ENCODE data around the gene ARL5A.
"Not testable (repeated sequence)": the region's sequence is repeated elsewhere in the genome, so short reads cannot be mapped to it uniquely, and the experiment has no call there.

The ARL5A gene, protein sequence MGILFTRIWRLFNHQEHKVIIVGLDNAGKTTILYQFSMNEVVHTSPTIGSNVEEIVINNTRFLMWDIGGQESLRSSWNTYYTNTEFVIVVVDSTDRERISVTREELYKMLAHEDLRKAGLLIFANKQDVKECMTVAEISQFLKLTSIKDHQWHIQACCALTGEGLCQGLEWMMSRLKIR

DNA sequence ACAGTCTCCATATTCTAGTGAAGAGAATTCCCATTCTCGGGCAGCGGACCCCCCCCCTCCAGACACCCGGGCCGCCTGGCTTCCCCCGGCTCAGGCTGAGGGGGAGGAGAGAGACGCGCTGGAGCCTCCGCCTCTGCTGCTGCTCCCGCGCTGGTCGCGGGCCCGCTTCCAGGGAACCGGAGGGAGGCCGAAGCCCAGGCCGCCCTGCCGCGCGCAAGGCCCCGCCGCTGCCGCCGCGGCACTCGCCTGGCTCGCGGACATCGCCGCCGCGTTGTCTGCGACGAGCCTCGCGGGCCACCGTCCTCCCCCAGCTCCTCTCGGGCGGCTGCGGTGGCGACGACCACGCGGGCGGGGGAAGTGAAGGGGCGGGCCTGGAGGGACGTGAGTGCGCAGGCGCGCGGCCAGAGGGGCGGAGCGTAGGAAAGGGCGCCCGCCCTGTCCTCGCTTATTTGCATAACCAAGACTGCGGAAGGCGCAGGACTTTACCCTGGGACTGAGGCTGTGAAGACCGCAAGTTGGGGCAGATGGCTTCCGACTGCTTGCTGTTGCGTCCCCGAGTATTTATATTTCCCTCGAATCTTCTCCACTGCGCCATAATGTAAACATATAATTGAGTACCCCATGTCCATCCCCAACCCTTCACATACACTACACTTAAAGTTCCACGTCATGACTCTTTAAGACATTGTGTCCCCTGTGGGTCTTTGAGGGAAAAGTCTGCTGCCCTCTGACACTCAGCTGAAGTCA lies at the start of gene ARL5A:
Gene ARL5A (minus strand): TSS at position 279 of the 747 bp plus-strand sequence. CDS start 245 bp downstream, at position 34.
- DNase-seq (ENCODE audit: low read depth in 2 of 2): peak; percentile 88 to 90

DNA sequence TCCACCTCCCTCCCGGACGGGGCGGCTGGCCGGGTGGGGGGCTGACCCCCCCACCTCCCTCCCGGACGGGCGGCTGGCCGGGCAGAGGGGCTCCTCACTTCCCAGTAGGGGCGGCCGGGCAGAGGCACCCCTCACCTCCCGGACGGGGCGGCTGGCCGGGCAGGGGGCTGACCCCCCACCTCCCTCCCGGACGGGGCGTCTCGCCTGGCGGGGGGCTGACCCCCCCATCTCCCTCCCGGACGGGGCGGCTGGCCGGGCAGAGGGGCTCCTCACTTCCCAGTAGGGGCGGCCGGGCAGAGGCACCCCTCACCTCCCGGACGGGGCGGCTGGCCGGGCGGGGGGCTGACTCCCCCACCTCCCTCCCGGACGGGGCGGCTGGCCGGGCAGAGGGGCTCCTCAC lies 47.4 kb upstream of the ARL5A start:
- DNase-seq (ENCODE audit: low read depth in 2 of 2): not testable (repeated sequence)

DNA sequence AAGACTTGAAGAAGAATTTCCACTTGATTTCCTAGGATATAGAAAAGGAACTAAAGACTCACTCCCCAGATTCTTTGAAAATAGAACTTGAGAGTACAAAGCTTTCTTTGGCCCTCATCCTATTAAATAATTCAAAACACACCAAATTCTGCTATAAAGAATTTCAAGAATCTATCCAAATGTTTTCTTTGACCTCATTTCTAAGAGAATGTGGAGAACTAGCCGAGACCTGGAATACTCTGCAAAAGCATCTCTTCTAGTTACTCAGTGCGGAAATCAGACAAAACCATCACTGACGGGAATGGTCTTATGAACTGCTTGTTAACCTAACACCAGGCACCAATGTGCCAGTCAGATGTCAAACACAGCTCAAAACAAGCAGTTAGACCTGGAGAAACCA lies 44.2 kb upstream of the ARL5A start:
- DNase-seq (ENCODE audit: low read depth in 2 of 2): no peak

DNA sequence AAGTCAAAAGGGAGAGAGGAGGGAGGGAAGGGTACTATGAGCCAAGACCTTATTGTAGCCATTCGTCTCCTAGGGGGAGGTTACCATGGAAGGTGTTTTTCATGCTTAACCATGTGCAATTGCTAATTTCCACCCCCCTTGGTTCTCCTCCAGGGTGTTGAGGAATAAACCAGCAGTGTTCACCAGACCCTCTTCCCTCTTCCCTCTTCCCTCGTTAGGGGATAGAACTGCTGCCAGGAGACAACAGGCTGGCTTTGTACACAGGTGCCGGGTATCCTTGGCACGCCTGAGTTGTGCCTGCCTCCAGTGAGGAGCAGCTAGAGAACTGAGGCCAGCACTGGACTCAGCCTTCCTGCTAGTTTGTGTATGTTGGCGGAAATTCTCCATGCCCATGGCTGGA lies 41.1 kb upstream of the ARL5A start:
- no peak for DNase-seq (ENCODE audit: low read depth in 2 of 2)

DNA sequence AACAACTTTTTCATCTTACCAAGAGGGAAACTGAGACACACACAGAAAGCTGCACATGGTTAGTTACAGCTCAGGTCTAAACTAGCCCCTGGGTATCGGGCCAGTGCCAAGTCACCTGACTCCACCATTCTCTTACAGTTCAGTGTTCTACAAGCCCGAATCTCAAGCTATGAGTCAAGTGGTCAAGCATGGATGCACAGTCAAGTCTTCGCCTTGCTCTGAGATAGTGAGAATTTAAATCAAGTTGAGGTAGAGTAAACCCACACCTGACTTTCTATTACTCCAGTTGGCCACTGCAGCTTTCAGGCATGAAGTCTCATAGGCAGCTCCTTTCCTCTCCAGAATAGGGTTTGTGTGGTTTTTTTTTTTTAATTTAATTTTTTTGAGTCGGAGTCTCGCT lies 34.5 kb upstream of the ARL5A start:
- no peak for DNase-seq (ENCODE audit: low read depth in 2 of 2)

DNA sequence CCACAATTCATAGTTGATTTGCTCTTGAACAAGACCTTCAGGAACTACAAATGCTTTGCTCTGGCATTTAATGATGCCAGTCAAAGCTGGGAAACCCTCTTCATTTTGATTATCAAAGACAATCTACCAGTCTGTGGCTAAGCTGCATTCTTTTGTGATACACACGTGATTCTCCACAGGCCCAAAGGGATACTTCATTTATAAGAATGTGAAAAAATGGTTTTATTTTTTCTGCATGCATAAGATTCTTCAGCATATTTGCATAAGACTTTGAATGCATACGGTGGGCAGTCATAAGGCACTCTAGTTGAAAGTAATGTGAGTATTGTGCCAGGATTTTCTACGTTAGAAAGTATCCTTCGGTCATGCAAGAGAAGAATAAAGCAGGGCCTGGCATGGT lies 33.0 kb upstream of the ARL5A start:
- DNase-seq (ENCODE audit: low read depth in 2 of 2): no peak

DNA sequence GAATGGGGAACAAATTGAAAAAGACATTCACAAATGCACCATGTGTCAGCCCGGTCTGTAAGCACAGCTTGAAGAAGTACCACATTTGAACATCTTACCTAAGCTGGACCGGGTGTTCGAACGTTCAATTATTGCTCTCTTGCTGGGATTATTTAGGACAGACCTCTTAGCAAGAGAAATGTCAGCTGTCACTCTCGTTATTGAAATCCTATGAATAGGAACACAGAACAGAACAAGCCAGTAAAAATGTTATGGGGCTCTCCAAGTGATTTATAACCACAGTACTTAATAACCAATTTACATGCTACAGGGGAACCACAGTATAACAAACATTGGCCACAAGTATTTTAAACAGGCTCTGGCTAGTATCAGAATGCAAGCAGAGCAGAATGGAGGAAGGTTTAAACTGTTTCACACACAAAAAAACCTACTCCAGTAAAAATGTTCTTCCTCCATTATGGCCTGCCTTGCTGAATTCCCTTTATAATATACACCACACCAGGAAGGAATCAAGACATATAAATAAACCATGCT lies 32.5 kb upstream of the ARL5A start:
- no peak for DNase-seq (ENCODE audit: low read depth in 2 of 2)

DNA sequence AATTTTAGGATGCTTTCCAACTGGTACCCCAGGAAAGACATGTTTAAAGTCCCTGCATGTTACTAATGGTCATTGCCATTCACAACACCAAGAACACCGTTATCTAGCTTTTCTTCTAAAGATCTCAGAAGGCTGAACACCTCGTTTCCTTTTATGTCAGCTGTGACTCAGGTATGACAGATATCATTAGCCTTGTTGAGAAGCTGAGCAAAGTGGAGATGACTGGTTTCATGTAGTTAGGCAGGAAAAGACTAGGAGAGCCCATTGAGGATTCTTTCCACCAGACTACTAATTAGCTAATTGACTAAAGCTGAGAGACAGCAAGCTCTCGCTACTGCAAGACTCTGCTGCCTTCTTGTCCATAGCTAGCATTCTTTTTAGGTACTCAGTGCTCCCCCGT lies 32.0 kb upstream of the ARL5A start:
- DNase-seq (ENCODE audit: low read depth in 2 of 2): no peak

DNA sequence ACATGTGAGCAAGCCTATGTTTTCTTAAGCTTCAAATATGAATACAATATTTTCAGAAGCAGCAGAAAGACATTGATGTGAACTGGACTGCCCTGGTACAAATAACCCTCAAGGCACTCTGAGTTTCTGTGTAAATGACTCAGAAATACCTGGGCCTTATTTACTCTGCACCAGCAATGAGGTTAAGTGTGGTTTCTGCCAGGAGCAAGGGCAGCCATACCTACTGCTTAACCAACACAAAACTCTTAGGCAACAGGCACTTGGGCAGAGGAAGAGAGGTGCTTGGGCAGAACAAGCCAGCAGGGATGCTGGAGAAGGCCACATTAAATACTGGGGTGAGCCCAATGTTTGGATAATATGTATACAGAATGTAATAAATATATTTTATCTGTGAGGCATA lies 29.4 kb upstream of the ARL5A start:
- no peak for DNase-seq (ENCODE audit: low read depth in 2 of 2)

DNA sequence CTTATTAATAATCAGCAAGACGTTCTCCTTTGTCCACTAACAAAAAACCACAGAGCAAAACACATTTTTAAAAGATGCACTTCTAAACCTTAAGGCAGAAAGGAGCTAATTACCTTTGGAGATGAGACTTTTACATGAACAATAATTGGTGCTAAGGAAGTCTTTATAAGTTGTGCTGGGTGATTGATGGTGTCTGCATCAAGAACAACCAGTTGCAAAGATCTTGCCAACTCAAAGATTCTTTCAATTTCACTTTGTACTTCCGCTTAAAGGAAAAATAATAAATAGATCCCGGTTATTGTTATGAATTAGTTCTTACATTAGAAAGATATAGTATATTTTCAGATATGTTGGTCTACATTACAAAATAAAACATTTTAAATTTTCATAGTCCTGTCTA lies 26.9 kb upstream of the ARL5A start:
- no peak for DNase-seq (ENCODE audit: low read depth in 2 of 2)

DNA sequence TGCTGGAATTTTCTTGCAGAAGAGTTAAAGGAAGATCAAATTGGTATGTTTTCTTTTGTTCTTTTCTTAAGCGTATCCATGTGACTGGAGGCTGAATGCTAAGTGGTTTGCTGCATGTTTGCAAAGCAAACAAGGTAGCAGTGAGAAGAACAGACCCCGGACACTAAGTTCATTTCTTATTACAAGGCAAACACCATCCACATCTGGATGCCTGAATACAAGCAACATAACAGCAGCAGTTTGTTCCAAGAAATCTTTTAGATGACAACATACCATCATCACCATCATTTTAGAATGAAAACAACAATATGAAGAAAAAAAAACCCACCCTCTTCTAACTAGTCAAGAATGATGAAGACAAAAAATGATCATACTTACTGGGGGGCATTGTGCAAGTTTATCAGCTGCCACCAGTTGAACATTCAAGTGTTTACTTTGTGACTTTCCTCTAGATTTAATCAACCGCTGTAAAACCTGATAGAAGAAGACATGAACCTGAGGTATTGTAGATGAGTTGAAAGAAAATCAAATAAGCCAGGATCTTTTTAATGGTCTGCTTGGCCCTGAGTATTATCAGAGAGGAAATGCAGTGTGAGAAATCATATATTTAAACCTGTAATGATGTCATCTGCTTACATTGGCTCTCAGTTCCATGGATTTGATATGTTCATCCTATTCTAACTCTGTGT lies 25.0 kb upstream of the ARL5A start:
- no peak for DNase-seq (ENCODE audit: low read depth in 2 of 2)

DNA sequence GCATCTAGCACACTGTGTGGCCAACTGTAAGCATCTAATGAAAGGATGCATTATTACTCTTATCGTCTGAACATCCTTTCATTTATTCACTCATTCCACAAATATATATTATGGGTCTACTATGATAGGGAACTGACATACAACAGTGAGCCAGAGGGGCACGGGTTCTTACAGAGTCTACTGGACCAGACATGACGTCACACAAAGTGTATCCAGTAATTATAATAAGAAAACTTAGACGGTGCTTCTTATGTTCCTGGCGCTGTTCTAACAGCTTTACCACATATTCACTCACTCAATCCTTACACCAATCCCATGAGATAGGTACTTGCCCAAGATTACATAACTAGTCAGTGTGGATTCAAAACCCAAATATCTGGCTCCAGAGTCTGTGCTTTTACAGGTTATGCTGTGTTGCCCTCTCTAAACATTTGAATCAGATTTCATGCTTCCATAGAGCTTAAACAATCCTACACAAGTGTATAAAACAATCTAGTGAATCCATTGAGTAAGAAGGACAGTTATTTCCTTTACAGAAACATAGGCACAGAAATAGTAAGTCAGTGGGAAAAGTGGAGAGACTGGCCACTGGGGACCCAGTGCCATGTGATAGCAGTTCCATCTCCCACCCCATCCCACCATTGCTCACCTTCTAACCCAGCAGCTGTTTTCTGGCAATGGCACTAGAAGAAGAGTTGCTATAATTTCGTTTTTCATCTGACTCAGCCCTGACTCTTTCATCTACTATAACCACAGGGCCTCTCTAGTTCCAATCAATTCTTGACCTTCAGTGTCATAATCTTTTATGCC lies 24.2 kb upstream of the ARL5A start:
- DNase-seq (ENCODE audit: low read depth in 2 of 2): no peak

DNA sequence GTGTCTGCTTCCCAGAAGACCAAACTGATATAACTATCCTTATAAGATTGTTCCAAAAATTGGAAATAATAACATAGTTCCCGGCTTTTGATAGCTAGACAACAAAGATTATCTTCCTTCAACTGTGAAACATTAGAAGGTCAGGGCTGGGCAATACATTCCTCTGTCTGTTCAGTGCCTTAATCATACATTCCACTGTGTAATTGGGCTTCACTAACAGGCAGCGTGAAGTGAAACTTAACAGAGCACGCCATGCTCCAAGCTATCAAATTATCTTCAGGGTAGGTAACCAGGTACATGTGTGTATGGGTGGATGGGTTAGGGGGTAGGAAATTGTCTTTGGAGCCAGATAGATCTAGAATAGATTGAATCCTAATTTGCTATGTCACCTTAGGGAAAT lies 23.5 kb upstream of the ARL5A start:
- DNase-seq (ENCODE audit: low read depth in 2 of 2): no peak

DNA sequence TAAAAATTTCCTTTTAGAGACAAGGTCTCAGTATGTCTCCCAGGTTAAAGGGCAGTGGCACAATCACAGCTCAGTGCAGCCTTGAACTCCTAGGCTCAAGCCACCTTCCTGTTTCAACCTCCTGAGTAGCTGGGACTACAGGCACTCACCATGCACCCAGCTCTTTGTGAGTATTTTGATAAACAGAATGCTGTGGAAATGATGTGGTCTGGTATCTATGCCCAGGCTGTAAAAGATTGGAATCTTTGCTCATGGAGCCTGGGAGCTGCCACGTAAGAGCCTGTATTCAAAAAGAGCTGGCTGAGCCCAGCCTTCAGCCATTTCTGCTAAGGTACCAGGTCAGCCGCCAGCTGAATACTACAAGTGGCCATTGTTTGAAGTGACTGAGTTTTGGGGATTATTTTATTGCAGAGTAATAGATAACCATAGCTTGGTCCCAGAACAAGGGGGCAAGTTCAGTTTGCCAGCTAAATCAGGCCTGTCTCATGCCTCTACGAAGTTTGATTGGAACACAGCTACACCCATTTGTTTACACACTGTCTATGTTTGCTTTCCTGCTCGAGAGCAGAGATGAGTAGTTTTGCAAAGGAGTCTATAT lies 21.3 kb upstream of the ARL5A start:
- no peak for DNase-seq (ENCODE audit: low read depth in 2 of 2)

DNA sequence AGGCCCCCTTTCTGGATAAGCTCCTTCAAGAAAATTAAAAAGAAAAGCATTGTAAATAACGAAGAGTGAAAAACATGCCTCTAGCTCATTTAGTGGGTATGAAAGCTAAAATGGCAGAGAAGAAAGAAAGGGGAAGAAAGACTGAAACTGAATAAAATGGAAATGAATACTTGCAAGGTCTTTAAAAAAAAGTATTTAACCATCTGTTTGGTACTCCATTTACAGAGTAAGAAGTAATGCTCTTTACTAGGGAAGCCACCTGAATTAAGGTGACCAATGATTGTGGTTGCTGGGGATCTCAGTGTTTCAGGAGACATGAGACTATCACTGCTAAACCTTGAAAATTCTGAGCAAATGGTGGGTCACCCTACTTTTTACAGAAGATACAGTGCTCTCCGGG lies 17.7 kb upstream of the ARL5A start:
- DNase-seq (ENCODE audit: low read depth in 2 of 2): no peak

DNA sequence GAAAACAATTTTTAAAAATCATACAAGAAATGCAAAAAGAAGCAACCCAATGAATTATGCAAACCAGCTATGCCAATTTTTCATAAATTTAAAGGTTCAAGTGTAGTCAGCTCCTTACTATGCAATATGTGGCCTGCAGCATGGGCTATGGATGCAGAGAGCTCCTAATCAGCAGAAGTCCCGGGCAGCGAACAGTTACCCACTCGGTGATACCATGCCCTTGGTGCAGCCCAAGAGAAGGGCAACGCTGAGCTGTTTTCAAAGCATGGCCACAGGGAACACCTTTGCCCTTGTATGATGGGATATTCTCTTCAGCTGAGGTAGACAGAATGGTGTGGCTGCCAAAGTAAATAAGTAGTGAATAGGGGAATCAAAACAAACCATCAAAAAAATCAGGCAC lies 17.3 kb upstream of the ARL5A start:
- no peak for DNase-seq (ENCODE audit: low read depth in 2 of 2)

DNA sequence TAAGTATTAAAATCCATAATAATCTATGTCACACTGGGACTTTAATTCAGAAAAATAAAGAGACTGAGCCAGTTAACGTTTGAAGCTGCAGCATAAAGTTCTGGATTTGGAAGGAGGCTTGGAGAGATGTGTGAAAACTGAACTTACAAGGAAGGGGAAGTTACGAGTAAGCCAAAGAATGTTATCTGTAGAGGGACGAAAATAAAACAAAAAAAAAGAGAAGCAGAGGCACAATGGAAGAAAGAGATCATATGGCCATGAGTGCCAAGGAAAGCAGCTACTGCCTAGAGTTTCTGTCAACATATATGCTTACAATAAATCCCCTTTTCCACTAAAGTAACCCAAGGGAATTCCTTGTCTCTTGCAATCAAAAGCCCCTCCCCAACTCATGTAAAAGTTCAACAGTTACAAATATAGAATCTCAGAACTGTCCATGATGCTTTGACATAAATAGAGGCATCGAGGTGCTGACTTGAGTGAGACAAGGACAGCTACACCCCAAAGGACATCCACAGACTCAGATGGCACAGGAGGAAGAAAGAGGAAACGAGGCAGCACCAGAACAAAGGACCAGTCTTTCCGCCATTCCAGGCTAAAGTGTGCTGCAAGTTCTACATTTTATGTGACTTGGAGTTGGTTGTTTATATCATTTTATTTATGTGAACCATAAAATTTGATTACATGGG lies 16.1 kb upstream of the ARL5A start:
- no peak for DNase-seq (ENCODE audit: low read depth in 2 of 2)

DNA sequence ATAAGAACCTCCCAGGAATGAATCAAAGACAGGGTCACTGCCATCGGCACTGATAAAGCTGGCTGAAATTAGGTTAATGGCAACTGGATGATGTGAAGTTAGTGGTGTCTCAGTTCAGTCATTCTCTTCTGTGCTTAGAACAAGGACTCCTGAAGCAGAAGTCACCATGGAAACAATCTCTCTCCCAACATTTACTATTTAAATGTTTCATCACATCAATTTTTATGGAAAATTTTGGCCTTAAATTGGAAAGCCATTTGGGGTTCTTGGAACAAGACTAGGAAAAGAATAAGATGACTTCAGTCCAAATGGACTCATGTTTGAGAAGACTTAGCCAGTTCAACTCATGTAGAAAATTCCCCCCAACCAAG lies 15.5 kb upstream of the ARL5A start:
- DNase-seq (ENCODE audit: low read depth in 2 of 2): no peak

DNA sequence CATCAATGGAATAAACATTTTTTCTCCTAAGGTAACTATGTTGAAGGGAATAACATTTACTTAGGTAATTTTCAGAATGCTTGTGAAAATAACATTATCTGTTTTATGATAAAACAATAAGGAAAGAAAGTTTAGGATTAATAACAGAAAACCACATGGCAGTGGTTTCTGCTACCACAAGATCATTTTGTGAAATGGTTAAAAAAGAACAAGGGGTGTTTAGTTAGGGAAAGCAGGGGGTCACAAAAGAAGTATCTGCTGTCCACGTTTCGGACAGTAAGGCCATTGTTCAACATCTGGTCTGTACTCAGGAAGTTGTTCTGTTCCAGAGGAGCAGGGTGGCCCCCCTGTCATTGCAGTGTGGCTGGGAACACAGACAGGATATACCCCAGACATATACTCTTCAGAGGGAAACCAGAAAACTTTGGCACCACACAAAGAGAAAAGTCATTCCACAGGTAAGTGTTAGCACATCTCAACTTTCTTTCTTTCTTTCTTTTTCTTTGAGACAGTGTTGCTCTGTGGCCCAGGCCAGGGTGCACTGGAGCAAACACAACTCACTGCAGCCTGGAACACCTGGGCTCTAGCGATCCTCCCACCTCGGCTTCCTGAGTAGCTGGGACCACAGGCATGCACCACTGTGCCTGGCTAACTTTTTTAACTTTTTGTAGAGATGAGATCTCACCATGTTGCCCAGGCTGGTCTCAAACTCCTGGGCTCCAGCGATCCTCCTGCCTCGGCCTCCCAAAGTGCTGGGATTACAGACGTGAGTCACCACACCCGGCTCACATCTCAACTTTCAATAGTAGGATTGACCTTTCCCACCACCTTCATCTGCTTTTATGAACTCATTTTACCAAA lies 14.8 kb upstream of the ARL5A start:
- DNase-seq (ENCODE audit: low read depth in 2 of 2): no peak

DNA sequence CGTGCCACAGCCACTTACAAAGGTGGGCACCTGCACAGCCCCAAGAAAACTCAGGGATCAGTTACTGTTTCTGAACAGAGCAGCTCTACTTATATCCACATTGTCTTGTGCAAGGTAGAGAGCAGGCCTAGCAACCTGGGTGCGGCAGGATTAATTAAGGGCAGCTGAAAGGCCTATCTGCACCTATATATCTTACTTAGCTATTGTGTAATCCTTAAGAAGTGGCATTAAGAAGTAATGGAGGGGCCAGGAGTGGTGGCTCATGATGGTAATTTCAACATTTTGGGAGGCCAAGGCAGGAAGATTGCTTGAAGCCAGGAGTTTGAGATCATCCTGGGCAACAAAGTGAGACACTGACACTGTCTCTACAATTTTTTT lies 12.8 kb upstream of the ARL5A start:
- no peak for DNase-seq (ENCODE audit: low read depth in 2 of 2)
